GM18502 (cell line): ENCODE results near the gene CREB5.
"Not testable (repeated sequence)": the region's sequence is repeated elsewhere in the genome, so short reads cannot be mapped to it uniquely, and the experiment has no call there.

ENCODE experiments used
- ATAC-seq: cut with Tn5 transposase; IDR thresholded peaks from one replicate; pipeline ENCODE4 v1.9.1; 2021; ENCODE audit warnings: mild to moderate bottlenecking; ENCODE audit not compliant: unreplicated experiment, poor library complexity

CREB5 gene

DNA sequence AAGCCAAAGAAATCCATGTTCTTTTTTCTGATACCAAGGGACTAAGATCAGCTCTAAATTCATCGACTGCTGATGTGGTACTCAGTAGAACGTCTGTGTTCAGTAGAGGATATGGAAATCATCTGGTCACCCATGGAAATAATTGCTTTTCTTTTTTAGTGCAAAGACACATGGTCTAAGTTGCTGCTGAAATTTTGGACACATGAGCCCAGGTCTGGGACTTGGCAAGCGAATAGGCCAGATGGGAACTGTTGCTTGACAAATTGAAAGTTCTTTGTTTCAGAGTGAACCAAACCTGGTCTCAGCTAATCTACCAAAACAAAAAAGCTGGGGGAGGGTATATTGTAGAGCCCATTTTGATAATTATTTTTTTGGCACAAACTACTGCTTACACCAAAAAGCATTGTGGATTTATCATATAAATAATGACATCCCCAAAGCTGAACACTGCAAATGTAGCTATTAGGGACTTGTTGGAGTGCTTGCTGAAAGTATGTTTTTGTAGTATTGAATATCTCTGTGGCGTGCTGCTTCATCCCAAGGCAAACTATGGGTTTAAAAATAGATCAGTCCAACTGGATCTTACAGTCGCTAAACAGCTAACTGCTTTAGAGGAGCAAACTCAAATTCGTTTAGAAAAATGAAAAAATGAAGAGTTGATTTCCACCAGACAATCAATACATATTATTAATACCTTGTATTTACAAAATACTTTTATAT, 401.1 kb downstream of the CREB5 start:
- ATAC-seq = no peak

DNA sequence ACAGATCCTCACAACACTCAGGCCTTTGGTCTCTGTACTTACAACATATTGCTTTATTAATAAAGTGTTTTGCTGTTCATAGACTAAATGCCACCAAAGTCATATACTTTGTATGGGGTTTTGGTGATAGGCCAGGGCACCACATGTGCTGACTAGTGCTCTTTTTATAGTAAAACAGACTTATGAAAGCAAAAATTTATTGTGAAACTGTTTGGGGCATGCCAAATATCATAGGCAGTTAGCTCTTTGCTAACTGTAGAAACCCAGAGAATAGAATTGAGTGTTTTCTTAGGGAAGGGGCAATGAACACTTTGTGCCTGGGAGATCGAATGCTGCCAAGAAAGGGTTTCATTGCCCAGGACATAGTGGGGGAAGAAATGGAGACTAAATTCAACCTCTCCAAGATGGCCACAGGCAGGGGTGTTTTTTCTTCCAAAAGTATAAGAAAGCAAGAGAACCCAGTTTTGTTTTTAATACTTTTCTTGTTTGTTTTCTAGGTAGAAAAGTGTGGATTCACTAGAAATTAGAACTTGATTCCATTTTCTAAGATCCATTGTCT, 403.1 kb downstream of the CREB5 start:
- peak; percentile 55 for ATAC-seq

DNA sequence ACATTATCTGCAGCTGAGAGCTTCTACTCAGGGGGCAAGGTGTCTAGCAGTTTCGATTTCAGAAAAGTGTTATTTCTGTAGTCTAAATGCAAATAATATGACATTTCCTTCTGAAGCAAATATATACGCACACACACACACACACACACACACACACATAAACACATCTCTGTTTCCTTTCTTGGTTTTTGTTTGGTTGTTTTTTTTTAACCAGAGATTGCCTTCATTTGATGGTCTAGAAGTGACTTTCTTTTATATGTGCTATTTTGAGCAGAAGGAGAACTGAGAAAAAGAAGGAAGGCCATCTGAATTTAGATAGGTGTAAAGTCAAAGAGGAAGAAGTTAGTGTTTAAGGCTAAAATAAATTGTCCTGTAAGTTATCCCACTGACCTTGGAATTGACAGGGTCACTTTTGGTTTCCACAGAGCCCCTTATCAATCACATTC, 403.6 kb downstream of the CREB5 start:
- peak; percentile 80 for ATAC-seq

DNA sequence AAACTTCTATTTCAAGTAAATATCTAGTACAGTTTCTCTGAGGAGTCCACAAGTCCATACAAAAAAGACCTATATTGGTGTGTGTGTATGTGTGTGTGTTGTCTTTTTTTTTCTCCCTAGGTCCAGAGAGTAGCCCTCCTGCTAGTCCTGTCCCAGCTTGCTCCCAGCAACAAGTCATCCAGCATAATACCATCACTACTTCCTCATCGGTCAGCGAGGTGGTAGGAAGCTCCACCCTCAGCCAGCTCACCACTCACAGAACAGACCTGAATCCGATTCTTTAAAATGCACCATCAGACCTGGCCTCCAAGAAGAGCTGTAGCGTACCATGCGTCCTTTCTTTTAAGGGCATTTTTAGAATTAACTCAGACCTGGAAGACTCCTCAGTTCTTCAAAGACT, 406.7 kb downstream of the CREB5 start:
- ATAC-seq = no peak

DNA sequence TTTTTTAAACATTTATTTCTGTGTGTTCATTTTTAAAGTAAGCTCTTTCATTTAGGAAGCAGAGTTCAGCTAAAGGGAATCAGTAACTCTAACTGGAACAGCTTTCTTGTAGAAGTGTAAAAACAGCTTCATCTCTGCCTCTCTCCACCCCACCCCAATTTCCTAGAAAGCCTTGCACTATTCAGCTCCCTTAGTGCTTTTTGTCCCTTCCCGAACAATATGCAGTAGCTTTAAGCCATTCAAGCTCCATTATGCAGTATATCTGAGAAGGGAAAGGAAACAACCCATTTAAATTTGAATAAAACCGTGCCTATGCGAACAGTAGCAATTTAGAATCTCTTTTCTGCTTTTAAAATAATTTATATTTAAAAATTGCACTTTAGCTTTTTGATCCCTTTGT, 411.3 kb downstream of the CREB5 start:
- ATAC-seq = no peak

DNA sequence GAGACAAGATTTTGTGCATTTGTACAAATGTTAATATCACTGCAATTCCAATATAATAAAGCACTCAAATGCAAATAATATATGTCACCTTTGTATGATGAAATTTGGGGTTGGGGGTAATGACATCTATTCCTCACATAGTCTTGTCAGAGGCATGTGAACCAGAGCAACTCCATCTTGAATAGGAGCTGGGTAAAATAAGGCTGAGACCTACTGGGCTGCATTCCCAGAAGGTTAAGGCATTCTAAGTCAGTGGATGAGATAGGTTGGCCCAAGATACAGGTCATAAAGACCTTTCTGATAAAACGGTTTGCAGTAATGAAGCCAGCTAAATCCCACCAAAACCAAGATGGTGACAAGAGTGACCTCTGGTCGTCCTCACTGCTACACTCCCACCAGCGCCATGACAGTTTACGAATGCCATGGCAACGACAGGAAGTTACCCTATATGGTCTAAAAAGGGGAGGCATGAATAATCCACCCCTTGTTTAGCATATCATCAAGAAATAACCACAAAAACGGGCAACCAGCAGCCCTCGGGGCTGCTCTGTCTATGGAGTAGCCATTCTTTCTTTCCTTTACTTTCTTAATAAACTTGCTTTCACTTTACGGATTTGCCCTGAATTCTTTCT, 413.6 kb downstream of the CREB5 start:
- ATAC-seq = not testable (repeated sequence)

DNA sequence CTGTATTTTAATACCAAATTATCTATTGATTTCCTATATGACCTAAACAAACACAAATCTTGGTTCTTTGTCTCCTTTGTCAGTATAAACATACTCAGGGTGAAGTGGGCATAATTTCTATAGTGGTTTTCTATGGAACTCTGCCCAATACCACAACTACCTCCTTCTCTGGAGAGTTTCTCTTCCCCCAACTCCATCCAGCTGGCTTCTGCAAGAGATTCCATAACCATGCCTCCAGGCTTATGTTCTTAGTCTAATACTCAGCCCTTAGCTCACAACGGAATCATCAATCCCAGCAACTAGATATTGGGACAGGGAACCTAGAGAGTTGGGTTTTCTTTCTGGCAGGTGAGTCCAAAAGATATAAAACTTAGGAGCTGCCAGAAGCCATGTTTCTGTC, 418.5 kb downstream of the CREB5 start:
- no peak for ATAC-seq

DNA sequence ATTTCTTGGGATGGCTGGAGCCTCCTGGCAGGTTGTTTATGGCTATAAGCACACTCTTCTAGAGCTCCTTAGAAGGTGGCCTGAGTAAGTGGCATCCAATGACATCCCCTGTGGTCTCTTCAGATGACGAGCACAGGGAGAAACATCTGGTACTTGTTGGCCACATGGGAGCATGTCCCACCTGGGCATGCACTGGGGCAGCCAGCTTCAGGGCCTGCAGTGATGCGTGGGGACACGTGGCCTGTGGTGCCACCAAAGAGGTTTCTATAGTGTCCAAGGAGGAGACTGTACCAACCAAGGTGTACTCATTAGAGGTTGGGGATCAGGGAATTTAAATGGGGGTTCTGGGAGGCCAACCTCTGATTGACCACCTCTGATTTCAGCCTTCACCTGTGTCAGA, 420.4 kb downstream of the CREB5 start:
- no peak for ATAC-seq

DNA sequence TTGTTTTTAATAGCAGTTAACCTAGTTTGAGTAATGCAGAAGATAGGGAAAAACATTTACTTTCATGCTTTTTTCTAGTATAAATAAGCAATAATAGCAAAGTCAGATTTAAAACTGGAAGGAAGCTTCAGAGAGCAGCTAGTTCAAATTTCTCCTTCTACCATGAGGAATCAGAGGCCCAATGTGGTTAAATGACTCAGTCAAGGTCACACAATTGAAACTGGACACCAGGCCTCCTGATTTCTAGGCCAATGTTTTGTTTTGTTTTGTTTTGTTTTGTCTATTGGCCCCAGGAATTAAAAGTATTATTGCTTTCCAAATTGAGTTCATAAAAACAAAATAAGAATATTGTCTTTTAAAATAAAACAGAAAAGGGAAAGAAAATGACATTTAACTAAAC, 423.5 kb downstream of the CREB5 start:
- ATAC-seq = no peak

DNA sequence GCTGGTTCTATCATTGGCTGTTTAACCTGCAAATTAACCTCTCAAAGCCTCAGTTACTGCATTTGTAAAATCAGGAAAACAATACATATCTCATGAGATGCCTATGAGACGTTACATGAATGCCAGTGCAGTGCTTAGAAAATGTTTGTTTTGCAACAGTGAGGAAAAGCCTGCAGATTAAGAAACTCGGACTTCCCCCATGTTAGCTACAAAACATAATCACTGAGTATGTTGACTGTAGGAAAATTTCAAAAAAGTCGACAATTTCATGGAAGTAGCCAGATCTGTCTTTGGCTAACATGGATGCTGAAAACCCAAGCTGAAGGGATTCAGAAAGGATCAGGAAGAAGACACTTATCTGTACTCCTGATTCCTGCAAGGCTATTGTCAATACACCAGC, 424.4 kb downstream of the CREB5 start:
- ATAC-seq = no peak

DNA sequence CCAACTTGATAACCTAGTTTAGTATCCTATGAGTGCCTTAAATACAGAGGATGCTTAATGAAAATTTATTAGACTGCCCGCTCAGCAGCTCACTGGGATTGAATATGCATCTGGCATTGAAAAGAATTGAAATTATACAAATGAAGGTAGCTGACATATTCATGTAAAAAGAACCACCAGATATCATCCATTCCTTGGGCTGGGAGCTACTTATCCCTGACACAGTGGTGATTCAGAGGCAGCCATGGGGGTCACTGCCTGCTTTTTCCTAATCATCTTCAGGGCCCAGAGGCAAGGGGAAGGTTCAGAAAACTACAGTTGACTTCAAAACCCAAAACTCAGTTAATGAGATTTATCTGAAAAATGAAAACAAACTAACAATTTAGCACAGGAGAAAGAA, 424.9 kb downstream of the CREB5 start:
- no peak for ATAC-seq

DNA sequence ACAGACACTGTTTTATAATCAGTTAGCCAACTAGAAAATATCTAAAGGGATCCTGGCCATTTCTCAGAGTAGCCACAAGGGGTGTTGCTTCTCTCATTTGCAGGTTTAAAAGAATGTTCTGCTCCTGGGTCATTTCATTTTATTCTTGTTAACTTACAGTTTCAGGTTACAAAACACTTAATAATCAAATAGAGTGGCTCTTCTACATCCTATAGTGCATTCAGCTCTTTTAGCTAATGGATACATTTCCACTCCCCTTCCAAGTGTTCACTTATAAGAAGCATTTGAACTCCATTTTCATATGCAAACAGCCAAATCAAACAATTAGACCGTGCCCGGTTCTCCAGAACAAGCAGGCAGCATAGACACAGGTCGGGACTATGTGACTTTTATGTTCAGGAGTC, 428.3 kb downstream of the CREB5 start:
- ATAC-seq = no peak

DNA sequence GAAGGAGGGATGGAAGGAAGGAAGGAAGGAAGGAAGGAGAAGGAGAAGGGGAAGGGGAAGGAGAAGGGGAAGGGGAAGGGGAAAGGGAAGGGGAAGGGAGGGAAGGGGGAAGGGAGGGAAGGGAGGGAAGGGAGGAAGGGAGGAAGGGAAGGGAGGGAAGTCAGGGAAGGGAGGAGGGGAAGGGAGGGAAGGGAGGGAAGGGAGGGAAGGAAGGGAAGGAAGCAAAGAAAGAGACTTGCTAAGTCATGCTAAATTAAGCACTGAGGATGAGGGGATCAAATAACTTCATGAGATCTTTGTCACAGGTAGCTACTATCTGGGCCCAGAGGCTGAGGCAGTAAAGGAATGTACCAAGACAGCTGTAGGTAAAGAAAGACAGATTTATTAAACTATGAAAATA, 429.4 kb downstream of the CREB5 start:
- no peak for ATAC-seq

DNA sequence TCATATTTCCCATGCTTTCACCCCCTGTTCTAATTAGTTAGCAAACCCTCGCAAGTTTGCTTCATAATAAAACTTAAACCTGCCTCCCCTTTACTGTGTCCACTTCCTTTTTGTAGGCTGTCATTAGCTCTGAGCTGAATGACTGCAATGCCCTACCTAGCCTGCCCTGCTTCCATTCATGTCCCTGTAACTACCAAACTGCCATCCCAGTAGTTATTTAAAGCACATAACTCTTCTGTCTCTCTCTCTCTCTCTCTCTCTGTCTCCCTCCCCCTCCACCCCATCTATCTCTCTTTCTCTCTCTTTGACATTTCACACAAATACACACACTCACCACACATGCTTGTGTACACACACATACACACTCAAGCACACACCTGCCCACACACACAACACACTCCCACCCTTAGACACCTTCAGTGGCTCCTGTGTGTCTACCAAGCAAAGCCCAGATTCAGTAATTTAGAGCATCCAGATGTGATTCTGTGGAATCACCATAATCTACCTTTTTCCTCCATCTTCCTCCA, 430.5 kb downstream of the CREB5 start:
- ATAC-seq = no peak

DNA sequence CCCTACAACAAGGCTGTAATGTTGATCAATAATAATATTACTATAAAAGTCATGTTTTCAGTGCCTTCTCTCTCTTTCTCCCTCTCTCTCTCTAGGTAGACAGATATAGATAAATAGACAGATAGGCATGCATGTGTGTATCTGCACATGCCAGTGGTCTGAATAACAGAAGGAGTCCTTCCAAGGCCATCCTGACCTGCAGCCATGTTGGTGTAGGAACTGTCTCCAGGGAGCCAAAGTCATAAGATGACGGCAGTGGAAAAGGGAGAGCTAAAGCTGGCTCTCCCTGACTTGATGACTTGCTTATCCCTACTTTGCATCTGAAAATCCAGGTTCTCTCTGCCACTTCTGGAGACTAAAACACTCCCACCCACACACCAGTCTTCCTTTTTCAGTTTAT, 432.8 kb downstream of the CREB5 start:
- ATAC-seq = no peak

DNA sequence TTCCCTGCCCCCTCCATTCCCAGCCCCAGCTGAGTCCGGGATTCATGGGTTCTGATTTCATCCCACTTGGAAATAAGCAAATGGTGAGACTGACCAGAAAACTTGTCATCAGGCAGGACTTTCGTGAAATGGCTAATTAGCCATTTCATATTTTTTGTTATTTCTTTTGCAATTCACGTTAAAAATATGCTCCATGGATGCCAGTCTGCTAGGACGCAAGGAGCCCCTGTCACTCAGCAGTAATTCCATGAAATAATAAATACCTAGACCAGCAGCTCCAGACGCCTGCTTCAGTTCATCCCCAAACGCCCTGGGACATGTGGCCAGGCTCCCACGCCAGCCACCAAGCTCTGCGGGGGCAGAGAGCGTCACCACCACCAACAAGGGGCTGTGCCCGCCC, 434.9 kb downstream of the CREB5 start:
- ATAC-seq = no peak

DNA sequence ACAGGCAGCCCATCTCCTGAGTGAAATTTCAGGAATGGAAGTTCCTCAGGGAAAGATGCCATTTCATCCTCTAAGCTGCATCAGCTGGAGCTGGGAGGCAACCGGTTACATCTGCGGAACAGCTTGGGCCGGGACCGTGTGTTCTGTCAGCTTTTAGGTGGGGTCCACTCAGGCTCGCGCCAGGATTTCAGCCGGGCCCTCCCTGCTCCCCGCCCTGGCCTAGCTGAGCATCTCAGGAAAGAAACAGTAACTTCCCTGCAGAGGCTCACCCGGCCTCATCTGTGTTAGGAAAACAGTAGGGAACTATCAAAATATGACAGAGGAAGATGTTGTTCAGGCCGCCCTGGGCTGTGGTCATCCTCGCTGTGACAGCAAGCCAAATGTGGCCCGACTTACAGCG, 435.4 kb downstream of the CREB5 start:
- no peak for ATAC-seq

DNA sequence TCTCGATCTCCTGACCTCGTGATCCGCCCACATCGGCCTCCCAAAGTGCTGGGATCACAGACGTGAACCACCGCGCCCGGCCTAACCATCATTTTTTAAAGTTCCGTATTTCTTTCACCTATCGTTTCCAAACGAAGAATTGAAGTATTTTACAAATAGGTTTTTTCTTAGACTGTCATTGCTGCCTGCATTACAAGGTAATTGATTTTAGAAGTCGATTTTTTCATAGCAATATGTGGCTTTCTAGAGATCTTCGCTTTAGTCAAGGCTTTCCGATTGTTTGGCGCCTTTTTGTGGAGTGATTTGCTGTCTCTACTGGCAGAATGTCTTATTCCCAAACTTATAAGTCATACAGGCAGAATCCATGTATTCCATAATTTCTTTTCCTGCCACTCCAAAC, 436.6 kb downstream of the CREB5 start:
- no peak for ATAC-seq

DNA sequence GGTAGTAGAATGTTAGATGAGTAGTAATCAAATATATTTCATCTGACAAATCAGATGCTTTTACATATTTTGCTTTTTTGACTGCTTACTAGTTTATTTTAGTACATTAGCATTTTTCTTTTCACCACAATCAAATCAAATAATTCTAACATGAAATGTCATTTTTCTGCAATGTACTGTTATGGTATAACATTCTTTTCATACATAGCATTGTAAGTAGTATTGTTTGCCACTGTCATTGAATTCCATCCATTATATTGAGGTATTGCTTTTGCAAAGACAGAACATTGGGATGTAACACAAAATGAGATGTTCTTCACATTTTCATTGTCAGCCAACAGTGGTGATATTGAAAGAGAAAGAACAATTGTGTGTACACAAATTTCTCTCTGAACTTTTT, 438.4 kb downstream of the CREB5 start:
- no peak for ATAC-seq

DNA sequence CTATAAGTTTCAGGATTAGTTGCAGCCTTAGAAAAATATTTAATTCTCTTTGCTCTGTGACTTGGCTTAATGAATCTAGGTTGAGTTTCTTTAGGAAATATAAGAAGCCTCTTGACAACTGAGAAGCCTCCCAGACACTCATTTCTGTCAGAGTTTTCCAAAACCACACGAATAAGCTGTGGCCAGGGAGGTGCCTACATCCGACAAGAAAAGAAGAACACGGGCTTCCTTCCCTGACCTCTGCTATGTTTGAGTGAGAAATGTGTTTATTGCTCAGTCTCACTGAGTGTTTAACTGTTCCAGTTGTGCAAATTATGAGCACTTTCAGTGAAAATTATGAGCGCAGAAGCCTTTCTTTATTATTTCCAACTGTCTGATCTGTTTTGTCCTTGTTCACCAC, 440.8 kb downstream of the CREB5 start:
- no peak for ATAC-seq

DNA sequence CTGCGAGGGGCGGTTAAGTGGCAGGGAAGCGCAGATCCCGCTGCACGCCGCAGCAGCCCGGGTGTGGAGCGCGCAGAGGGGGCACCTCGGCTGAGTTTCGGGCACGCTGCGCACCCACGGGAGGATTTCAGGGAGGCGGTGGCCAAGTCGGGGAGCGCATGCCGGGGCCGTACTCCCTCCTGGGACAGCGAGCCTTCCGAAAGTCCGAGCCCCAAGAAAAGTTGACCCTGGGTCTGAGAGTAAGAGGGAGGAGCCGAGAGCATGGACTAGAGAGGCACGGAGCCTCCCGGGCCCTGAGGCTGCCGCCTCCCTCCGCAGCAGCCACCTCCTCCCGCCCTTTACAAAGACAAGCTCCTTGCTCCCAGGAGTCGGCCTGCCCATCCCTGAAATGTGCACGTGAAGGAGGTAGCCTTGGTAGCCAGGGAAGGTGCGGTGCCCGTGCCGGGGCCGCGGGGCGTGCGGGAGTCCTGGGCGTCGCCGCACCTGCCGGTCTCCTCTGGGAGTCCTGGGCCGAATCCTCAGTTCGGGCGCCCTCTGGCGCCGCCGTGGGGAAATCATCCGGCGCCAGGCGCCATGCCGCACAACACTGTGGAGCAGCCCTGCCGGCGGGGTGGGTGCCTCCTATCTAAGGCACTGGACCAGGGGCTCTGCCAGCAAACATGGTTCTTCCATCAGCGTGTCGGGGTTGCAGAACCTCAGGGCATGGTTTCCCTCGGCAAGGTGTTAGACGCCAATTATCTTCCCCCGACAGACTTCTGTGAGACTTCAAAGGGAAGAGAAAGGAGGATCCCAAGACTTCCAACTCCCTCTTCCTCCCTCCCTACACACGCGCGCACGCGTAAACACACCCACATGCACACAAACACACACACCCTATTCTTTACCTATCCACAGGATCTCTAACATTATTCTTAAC, 441.8 kb downstream of the CREB5 start:
- peak; percentile 99 for ATAC-seq
